Dendritic cell treated with granulocyte-macrophage colony-stimulating factor and Interleukin-4, amounts not matched to agents 40 ng/mL and 50 ng/mL, for 4 days (primary cell): ENCODE results near the gene CYFIP2.
A peak's percentile ranks its signal among the peaks of the same experiment; 100 is the strongest.

ENCODE experiments used
- H3K27ac Mint-ChIP-seq: one replicate; pipeline ENCODE4 v1.8.0; 2022; ENCODE audit warnings: mild to moderate bottlenecking, mixed read lengths
- H3K27me3 Mint-ChIP-seq: one replicate; pipeline ENCODE4 v1.8.0; 2022; ENCODE audit warnings: mild to moderate bottlenecking, mixed read lengths
- H3K36me3 Mint-ChIP-seq: one replicate; pipeline ENCODE4 v1.8.0; 2022; ENCODE audit warnings: low read depth, mixed read lengths
- H3K4me1 Mint-ChIP-seq: one replicate; pipeline ENCODE4 v1.8.0; 2022; ENCODE audit warnings: low read depth, mixed read lengths
- H3K4me3 Mint-ChIP-seq: one replicate; pipeline ENCODE4 v1.8.0; 2022; ENCODE audit warnings: mild to moderate bottlenecking, moderate library complexity, mixed read lengths
- H3K9me3 Mint-ChIP-seq: one replicate; pipeline ENCODE4 v1.8.0; 2022; ENCODE audit warnings: mixed read lengths
- intact Hi-C: fragments of 100-400 bp; cut with micrococcal nuclease; formaldehyde crosslinking; loops from one replicate; pipeline ENCODE4 v1.15.0; 2022

CYFIP2 gene

DNA sequence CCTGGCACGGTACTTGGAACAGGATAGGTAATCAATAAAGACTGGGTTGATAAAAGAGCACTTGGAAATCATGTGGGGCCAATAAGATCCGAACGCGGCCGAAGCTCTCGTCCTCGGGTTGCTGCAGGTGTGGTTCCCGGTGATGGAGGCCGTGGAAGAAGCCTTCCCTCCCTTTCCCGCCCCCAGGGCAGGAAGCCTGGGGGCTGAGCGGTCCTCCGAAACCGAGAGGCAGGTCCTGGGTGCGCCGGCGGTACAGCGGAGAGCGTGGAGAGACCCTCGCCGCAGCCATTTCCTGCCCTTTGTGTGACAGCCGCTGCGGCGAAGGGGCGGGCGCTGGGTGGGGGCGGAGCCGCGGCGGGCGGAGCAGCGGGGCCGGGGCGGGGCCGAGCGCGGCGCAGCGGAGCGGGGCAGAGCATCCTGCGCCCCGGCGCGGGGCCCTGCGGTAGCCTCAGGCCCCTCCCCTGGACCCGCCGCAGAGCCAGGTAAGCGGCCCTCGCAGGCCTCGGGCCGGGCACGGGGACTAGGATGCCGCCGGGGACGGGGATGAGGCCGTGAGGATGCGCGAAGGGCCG, at the start of gene CYFIP2:
TSS of gene CYFIP2 (plus strand) at position 410 of the 572 bp plus-strand sequence. CDS start 19,239 bp downstream, outside the sequence.
- H3K9me3 Mint-ChIP-seq: no peaks in the 10 kb centered on the region
- intact Hi-C loops: no loop called here

DNA sequence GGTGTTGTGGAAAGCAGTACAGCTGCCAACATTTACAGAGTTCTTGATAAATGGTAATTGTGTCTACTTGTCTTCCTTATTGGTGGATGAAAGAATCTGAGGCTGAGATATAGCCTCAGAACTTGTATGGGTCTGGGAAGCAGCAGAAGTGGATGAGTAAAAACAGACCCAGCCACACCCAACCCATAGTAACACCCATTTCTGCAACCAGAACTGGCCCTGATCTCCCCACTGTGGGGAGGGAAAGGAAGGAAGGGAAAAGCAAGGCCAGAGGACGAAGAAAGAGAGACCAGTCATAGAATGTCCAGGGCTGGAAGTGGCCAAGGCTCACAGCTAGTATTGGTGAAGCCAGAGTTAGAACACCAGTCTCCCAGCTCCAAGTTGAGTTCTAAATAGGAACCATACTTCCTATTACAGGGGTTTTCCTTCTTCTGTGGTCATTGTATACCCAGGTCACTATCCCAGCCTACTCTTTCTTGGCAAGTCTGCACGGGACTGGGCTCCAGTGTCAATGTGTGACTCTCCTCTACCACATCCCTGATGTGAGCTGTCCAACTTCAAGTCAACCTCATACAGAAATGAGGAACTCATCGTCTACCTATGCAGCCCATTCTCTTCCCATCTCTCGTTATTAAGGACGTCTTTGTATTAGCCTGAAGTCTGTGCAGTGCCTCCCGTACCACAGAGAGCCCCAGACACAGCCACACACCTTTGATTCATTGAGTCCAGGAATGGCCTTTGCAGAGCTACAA, 49.4 kb upstream of the CYFIP2 start:
- H3K27me3 Mint-ChIP-seq: peaks cover 2% of the 10 kb centered on the region
- H3K9me3 Mint-ChIP-seq: no peaks in the 10 kb centered on the region
- no peak overlapping the region for H3K27ac Mint-ChIP-seq
- no peaks in the 10 kb centered on the region for H3K36me3 Mint-ChIP-seq
- intact Hi-C loops: no loop called here
- H3K4me1 Mint-ChIP-seq: peaks cover 29% of the 10 kb centered on the region
- H3K4me3 Mint-ChIP-seq: no peak overlapping the region

More for the DNA sequence above, at the start of gene CYFIP2:
- peak within 1 kb of the TSS; percentile 92 for H3K4me3 Mint-ChIP-seq
- H3K36me3 Mint-ChIP-seq: peaks cover 6% of the 10 kb centered on the region
- H3K4me1 Mint-ChIP-seq: peaks cover 43% of the 10 kb centered on the region
- H3K27me3 Mint-ChIP-seq: peaks cover 16% of the 10 kb centered on the region
- peak within 1 kb of the TSS; percentile 81 for H3K27ac Mint-ChIP-seq

DNA sequence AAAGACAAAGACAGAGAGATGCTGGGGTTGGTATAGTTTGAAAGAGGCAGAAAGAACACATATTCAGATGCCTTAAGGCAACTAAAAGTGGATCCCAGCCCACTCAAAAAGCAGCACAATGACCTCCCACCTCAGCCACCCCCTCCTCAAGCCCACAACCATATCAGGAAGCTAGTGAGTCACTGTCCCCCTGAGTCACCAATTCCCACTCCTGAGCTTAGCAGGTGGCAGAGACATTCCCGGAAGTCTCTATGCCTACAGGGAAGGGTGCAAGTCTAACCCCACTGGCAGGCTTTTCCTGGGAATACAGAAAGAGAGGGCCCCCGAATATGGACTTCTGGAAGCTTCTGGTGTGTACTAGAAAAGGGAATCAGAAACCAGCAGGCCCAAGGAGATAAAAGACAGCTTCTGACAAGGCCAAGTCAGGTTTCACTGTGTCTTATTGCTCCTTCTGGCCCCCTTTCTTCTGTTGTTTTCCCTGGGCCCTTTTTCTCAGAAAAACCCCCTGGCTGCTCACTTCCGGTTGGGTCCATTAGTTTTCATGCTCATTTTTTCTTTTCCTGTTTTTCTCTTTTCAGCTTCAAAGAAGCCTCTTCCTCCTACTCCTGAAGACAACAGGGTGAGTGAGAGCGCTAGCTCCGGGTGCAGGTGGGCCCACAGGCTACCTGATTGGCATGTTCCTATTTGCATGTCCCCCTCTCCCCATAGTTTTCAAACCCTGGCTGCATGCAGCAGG, 48.5 kb upstream of the CYFIP2 start:
- Mint-ChIP-seq H3K9me3 (no peaks in the 10 kb centered on the region), H3K4me1 (peaks cover 24% of the 10 kb centered on the region), H3K36me3 (no peaks in the 10 kb centered on the region), H3K4me3 (no peak overlapping the region), H3K27ac (peak overlapping the region; percentile 28), H3K27me3 (peaks cover 2% of the 10 kb centered on the region)
- intact Hi-C loops: no loop called here

DNA sequence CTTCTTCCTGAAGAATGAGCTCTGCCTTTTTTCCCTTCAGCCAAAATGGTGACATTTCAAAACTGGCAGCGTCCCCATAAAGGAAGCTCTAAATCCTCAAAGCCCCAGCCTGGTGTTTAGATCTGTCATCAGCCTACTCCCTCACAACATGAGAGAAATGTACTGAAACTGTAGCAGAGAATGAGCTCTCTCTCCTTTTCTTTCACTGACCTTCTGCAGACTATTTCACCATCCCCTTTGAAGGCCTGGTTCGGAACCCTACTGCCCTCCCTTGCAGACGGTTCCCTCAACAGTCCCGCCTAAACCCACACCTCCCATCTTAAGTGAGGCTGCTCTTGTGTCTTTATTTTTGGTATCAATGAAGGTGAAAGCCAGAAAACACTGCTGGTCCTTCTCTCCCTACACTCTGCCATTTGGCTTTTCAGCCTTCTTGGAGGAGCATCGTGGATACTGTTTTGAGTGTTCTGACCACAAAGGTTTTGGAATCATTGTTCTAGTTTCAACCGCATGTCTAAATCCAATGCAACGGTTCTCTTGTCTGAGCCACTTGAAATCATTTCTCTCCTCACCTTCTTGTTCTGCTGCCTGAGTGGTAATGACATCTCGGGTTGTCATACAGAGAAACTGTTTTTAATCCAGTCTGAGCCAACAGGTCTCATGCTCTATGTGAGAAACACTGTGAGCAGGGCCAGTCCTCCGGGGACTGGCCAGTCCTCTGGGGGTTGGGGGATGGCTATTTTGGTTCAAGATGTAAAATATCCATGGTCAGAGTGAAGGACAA, 46.2 kb upstream of the CYFIP2 start:
- Mint-ChIP-seq H3K27me3 (peaks cover 2% of the 10 kb centered on the region), H3K4me1 (peaks cover 28% of the 10 kb centered on the region), H3K36me3 (no peaks in the 10 kb centered on the region), H3K4me3 (no peak overlapping the region), H3K9me3 (no peaks in the 10 kb centered on the region), H3K27ac (no peak overlapping the region)
- intact Hi-C loops: no loop called here

DNA sequence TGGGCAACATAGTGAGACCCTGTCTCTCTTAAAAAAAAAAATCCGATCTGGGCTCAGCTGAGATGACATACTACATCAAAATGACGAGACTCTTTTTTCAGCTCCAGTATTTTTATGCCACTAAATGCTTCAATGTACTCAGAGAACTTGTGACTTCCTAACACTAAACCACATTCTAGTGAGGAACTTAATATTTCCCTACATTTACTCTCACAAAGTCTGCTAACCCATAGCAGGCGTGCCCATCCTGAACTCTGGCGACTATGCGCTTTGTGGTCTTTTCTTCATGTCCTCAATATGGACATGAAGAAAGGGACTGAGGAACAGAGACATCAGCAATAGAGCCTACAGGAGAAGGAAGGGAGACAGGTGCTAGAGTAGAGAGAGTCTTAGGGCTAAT, 44.0 kb upstream of the CYFIP2 start:
- no peak overlapping the region for H3K27ac Mint-ChIP-seq
- peaks cover 1% of the 10 kb centered on the region for H3K27me3 Mint-ChIP-seq
- no peaks in the 10 kb centered on the region for H3K36me3 Mint-ChIP-seq
- no peak overlapping the region for H3K4me3 Mint-ChIP-seq
- peaks cover 14% of the 10 kb centered on the region for H3K4me1 Mint-ChIP-seq
- intact Hi-C loops: no loop called here
- no peaks in the 10 kb centered on the region for H3K9me3 Mint-ChIP-seq

DNA sequence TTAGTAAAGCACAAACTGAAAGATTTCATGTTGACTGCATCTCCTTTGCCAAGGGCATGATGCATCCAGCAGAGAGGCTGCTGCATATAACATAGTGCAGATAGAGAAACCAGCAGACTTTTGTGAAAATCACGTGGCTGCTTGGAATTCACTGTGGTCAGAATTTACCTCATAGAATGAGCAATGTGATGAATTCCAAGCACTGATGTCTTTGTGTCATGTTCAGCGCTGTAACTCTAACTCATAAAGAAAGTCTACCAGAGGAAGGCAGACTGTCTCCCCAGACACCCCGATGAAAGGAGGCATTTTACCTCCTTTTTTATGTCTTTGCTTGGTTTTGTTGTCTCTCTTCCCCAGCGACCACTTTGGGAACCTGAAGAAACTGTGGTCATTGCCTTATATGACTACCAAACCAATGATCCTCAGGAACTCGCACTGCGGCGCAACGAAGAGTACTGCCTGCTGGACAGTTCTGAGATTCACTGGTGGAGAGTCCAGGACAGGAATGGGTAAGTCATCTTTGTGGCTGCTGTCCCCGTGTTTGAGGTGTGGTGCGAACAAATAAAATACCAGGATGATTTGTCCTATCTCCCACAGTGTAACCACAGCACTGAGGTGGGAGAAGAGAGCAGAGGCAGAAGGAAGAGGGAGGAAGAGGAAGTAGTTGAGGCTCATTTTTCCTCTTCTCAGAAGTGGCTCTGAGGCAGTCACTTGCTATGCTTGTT, 43.3 kb upstream of the CYFIP2 start:
- H3K36me3 Mint-ChIP-seq: no peaks in the 10 kb centered on the region
- H3K4me3 Mint-ChIP-seq: no peak overlapping the region
- intact Hi-C loops: no loop called here
- H3K9me3 Mint-ChIP-seq: no peaks in the 10 kb centered on the region
- peaks cover 10% of the 10 kb centered on the region for H3K4me1 Mint-ChIP-seq
- H3K27me3 Mint-ChIP-seq: no peaks in the 10 kb centered on the region
- no peak overlapping the region for H3K27ac Mint-ChIP-seq

DNA sequence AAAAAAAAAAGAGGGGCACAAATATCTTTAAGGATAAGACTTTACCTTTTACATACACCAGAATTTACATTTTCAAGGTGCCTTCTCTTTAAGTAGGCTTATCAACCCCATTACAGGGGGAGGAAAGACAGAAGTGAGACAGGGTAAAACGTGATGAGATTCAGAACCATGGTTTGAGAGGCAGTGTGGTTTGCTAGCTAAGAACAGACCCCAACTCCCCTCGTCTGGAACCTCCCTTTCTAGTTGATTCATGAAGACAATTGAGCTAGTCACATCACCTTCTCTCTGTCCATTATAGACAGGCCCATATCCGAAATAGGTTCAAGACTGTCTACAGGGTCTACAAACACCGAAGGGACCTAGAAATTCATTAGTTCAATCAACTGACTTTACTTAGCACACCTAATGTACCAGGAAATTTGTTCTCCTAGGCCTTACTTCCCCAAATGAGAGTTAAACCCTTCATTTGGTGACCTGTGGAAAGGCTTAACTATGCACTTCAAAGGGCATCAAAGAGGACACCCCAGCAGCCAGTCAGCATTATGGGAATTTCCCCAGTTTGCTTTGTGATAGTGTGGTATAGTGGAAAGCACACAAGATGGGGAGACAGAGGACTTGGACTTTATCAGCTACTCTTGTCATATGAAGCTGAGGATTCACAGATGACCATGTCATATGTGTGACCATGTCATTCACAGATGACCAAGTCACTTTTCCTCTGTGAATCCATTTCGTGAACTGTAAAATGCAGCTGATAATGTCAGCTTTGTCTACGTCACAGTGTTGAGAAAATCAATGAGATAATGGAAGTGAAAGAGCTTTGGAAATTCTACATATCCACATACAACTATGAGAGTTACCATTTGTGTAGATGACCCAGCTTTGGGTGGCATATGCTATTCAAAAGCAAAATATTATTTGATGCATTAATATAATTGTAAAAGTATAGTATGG, 40.2 kb upstream of the CYFIP2 start:
- H3K4me3 Mint-ChIP-seq: no peak overlapping the region
- H3K27ac Mint-ChIP-seq: no peak overlapping the region
- H3K9me3 Mint-ChIP-seq: no peaks in the 10 kb centered on the region

DNA sequence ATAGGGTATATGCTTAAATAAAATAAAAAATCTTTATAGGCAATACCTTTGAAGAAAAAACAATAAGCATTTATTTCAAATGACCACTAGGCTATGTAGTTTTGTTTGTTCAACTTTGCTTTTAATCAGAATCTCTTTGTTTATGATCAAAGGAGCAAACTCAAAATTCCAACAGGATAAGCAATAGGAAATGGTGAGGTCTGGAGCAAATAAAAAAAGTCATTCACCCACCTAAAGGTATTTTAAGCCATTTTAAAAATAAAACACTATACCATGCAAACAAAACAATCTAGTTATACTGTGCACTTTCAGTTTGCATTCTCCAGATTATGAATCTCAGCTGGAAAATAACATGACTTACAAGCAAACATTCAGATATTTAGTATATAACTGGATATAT, 35.3 kb upstream of the CYFIP2 start:
- Mint-ChIP-seq H3K4me1 (no peaks in the 10 kb centered on the region), H3K27ac (no peak overlapping the region), H3K27me3 (no peaks in the 10 kb centered on the region), H3K36me3 (no peaks in the 10 kb centered on the region), H3K4me3 (no peak overlapping the region), H3K9me3 (no peaks in the 10 kb centered on the region)
- intact Hi-C loops: no loop called here

More for the DNA sequence above, 40.2 kb upstream of the CYFIP2 start:
- Mint-ChIP-seq H3K4me1 (peaks cover 7% of the 10 kb centered on the region), H3K36me3 (no peaks in the 10 kb centered on the region), H3K27me3 (no peaks in the 10 kb centered on the region)
- intact Hi-C loops: no loop called here

DNA sequence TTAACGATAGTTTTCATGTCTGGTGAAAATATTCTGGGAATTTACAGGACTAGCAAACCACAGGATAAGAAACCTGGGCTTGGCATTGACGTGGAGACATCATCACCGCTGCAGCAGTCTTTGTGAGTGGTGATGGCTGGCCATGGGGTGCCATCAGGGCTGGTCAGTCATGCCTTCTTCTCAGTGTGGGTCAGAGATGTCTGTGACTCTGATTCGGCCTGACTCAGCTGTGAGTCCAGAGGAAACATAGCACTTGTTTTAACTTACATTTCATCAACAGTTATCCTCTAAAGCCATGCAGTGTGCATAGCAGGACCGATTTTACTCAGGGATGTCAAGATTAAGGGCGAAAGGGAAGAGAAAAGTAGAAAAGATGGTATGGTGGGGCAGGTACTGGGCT, 33.2 kb upstream of the CYFIP2 start:
- Mint-ChIP-seq H3K4me1 (no peaks in the 10 kb centered on the region), H3K9me3 (no peaks in the 10 kb centered on the region), H3K4me3 (no peak overlapping the region), H3K27me3 (no peaks in the 10 kb centered on the region), H3K27ac (no peak overlapping the region), H3K36me3 (no peaks in the 10 kb centered on the region)
- intact Hi-C loops: no loop called here

DNA sequence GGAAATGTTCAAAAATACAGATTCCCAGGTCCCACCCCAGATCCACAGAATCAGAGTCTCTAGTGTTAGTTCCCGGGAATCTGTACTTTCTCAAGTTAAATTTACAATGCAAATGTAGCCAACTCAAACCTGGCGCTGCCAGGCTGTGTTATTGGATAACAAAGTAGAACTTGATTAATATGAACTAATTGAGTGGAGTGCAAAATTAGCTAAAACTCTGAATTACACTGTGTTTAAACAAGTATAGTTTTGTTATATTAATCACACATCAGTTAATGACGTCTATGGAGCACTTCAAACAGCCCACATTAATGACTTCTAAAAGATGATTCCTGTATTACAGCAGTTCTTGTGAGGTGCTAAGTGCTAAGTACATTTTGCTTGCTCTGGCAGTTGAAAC, 32.4 kb upstream of the CYFIP2 start:
- H3K27me3 Mint-ChIP-seq: no peaks in the 10 kb centered on the region
- no peak overlapping the region for H3K27ac Mint-ChIP-seq
- no peaks in the 10 kb centered on the region for H3K4me1 Mint-ChIP-seq
- H3K36me3 Mint-ChIP-seq: no peaks in the 10 kb centered on the region
- H3K4me3 Mint-ChIP-seq: no peak overlapping the region
- H3K9me3 Mint-ChIP-seq: no peaks in the 10 kb centered on the region
- intact Hi-C loops: no loop called here

DNA sequence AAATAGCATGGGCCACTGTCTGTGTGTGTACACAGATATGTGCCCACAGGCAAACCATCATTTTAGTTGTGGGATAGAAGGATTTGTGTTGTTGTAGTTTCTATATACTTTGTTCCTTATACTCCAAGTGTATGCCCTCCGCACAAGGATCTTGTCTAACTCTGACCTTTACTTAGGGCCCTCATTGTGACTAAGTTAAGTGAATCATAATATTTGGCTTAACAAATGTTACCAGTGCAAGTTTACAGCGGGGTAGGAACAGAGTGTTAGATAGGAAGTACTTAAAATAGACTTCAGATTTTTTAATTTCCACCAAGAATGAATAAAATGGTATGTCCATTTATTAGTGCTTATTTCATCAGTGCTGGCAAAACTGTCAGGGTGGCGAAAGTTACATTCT, 29.5 kb upstream of the CYFIP2 start:
- H3K36me3 Mint-ChIP-seq: no peaks in the 10 kb centered on the region
- intact Hi-C loops: no loop called here
- H3K27me3 Mint-ChIP-seq: peaks cover 5% of the 10 kb centered on the region
- no peak overlapping the region for H3K4me3 Mint-ChIP-seq
- no peaks in the 10 kb centered on the region for H3K4me1 Mint-ChIP-seq
- H3K9me3 Mint-ChIP-seq: no peaks in the 10 kb centered on the region
- H3K27ac Mint-ChIP-seq: no peak overlapping the region

DNA sequence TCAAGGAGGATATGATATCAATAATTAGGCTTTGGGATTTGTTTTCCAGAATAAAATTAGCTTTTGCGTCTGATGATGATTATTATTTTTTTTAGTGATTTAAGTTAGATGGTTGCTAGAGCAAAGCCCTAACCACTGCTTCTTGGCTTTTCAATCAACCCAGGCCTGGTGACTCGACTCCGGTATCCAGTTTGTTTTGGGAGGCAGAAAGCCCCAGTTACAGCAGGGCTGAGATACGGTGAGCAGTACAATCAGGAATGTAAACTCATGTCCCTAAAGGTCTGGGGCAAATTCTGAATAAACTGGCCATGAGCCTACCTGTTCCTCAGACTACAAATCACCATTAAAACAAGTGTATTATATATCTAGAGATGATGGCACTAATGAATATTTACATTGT, 24.4 kb upstream of the CYFIP2 start:
- no peaks in the 10 kb centered on the region for H3K9me3 Mint-ChIP-seq
- H3K27me3 Mint-ChIP-seq: peaks cover 8% of the 10 kb centered on the region
- no peak overlapping the region for H3K27ac Mint-ChIP-seq
- H3K36me3 Mint-ChIP-seq: no peaks in the 10 kb centered on the region
- intact Hi-C loops: no loop called here
- no peaks in the 10 kb centered on the region for H3K4me1 Mint-ChIP-seq
- no peak overlapping the region for H3K4me3 Mint-ChIP-seq
